Astrocyte (in vitro differentiated cells and primary cell): ENCODE measurements around the gene CCDC38. TPM values are rescaled to one million over a fixed set of nuclear protein-coding genes. Genes with fewer than 3 reads are reported as not detected.

Source experiments
- DNase-seq: peaks from one replicate; pipeline ENCODE4 v3.0.0-alpha.2; 2010; ENCODE audit warnings: low read depth
- FAIRE-seq: peaks from 2 replicates; lab custom pipeline; 2011; peaks lifted over from hg19 to GRCh38; lab: Jason Lieb, UNC
- H2AFZ ChIP-seq: 2 replicates; pipeline ENCODE4 v1.6.0; 2012; ENCODE audit warnings: low read depth, low read length, inconsistent platforms
- H3K27ac ChIP-seq: 2 replicates; pipeline ENCODE4 v1.5.1; 2011; ENCODE audit warnings: low read depth, low read length, inconsistent platforms
- H3K27me3 ChIP-seq: 2 replicates; pipeline ENCODE4 v1.6.0; 2011; ENCODE audit warnings: low read length, inconsistent platforms; ENCODE audit not compliant: insufficient read depth
- H3K36me3 ChIP-seq: 2 replicates; pipeline ENCODE4 v1.5.1; 2011; ENCODE audit warnings: low read length, inconsistent platforms; ENCODE audit not compliant: insufficient read depth
- H3K4me1 ChIP-seq: 2 replicates; pipeline ENCODE4 v1.5.1; 2011; ENCODE audit warnings: low read length, inconsistent platforms; ENCODE audit not compliant: insufficient read depth
- H3K4me2 ChIP-seq: 2 replicates; pipeline ENCODE4 v1.6.0; 2012; ENCODE audit warnings: low read length, inconsistent platforms
- H3K4me3 ChIP-seq: 2 replicates; pipeline ENCODE4 v1.5.1; 2011; ENCODE audit warnings: low read depth, mild to moderate bottlenecking, low read length, inconsistent platforms; ENCODE audit not compliant: insufficient read depth
- H3K79me2 ChIP-seq: 2 replicates; pipeline ENCODE4 v1.6.0; 2012; ENCODE audit warnings: mild to moderate bottlenecking, low read length, inconsistent platforms; ENCODE audit not compliant: insufficient read depth
- H3K9ac ChIP-seq: 2 replicates; pipeline ENCODE4 v1.6.0; 2012; ENCODE audit warnings: mild to moderate bottlenecking, low read length, inconsistent platforms
- H3K9me3 ChIP-seq: 2 replicates; pipeline ENCODE4 v1.5.1; 2012; ENCODE audit warnings: low read depth, mild to moderate bottlenecking, low read length, inconsistent platforms; ENCODE audit not compliant: insufficient read depth
- H4K20me1 ChIP-seq: 2 replicates; pipeline ENCODE4 v1.6.0; 2012; ENCODE audit warnings: low read length, inconsistent platforms; ENCODE audit not compliant: insufficient read depth
- H3K27ac Mint-ChIP-seq: one replicate; pipeline ENCODE4 v1.8.0; 2021; ENCODE audit warnings: mild to moderate bottlenecking, mixed read lengths; ENCODE audit not compliant: unreplicated experiment
- H3K27me3 Mint-ChIP-seq: one replicate; pipeline ENCODE4 v1.8.0; 2021; ENCODE audit warnings: low read depth, mixed read lengths; ENCODE audit not compliant: unreplicated experiment
- H3K36me3 Mint-ChIP-seq: one replicate; pipeline ENCODE4 v1.8.0; 2021; ENCODE audit warnings: low read depth, mixed read lengths; ENCODE audit not compliant: unreplicated experiment
- H3K4me1 Mint-ChIP-seq: one replicate; pipeline ENCODE4 v1.8.0; 2021; ENCODE audit warnings: low read depth, mixed read lengths; ENCODE audit not compliant: unreplicated experiment
- H3K4me3 Mint-ChIP-seq: one replicate; pipeline ENCODE4 v1.8.0; 2021; ENCODE audit warnings: mild to moderate bottlenecking, moderate library complexity, mixed read lengths; ENCODE audit not compliant: unreplicated experiment
- H3K9me3 Mint-ChIP-seq: one replicate; pipeline ENCODE4 v1.8.0; 2021; ENCODE audit warnings: mild to moderate bottlenecking, mixed read lengths; ENCODE audit not compliant: unreplicated experiment
- CTCF ChIP-seq: IDR thresholded peaks from 2 replicates; pipeline ENCODE4 v1.5.1; 2011; ENCODE audit warnings: low read depth, mild to moderate bottlenecking, inconsistent platforms, low read length, moderate library complexity; ENCODE audit not compliant: insufficient read depth
- EZH2 ChIP-seq: IDR thresholded peaks from 2 replicates; pipeline ENCODE4 v1.6.1; 2012; ENCODE audit warnings: mild to moderate bottlenecking, low read length, inconsistent platforms; ENCODE audit not compliant: insufficient read depth
- total RNA-seq: library from RNA; stranded (reverse); gene quantifications from 2 replicates; pipeline ENCODE4 v1.2.1, GENCODE V29; 2021

The CCDC38 gene
- total RNA-seq, 1 donor from 2014 or later: 0.07 TPM

- Histone ChIP-seq H3K79me2 (no peaks in the 10 kb centered on the region), H4K20me1 (no peaks in the 10 kb centered on the region), H3K4me1 (no peaks in the 10 kb centered on the region), H3K4me3 (no peak overlapping the region), H3K27ac (no peak overlapping the region), H2AFZ (no peak overlapping the region), H3K36me3 (no peaks in the 10 kb centered on the region), H3K27me3 (no peaks in the 10 kb centered on the region), H3K9me3 (no peaks in the 10 kb centered on the region), H3K9ac (no peak overlapping the region), H3K4me2 (no peak overlapping the region)
- Mint-ChIP-seq H3K27ac (no peak overlapping the region), H3K4me1 (no peaks in the 10 kb centered on the region), H3K36me3 (no peaks in the 10 kb centered on the region), H3K9me3 (no peaks in the 10 kb centered on the region), H3K27me3 (no peaks in the 10 kb centered on the region), H3K4me3 (no peak overlapping the region)
- FAIRE-seq: no peak
- DNase-seq: no peak
- TF ChIP-seq CTCF: no peak
- no peak for TF ChIP-seq EZH2
Observed at GRCh38 chr12:95896846-95897245, 45.6 kb downstream of the CCDC38 start.

GRCh38 chr12:95890958-95891357 is 51.5 kb downstream of the CCDC38 start:
- no peak overlapping the region for H3K27ac ChIP-seq
- no peak overlapping the region for H3K4me3 ChIP-seq
- Mint-ChIP-seq H3K27ac (no peak overlapping the region), H3K36me3 (no peaks in the 10 kb centered on the region), H3K27me3 (peaks cover 2% of the 10 kb centered on the region), H3K4me1 (no peaks in the 10 kb centered on the region), H3K4me3 (no peak overlapping the region), H3K9me3 (no peaks in the 10 kb centered on the region)
- H3K4me2 ChIP-seq: no peak overlapping the region
- H3K36me3 ChIP-seq: no peaks in the 10 kb centered on the region
- H3K79me2 ChIP-seq: no peaks in the 10 kb centered on the region
- no peaks in the 10 kb centered on the region for H4K20me1 ChIP-seq
- H3K9me3 ChIP-seq: no peaks in the 10 kb centered on the region
- no peak overlapping the region for H2AFZ ChIP-seq
- no peaks in the 10 kb centered on the region for H3K4me1 ChIP-seq
- TF ChIP-seq CTCF (no peak), EZH2 (no peak)
- H3K27me3 ChIP-seq: no peaks in the 10 kb centered on the region
- FAIRE-seq (no peak), DNase-seq (no peak)
- no peak overlapping the region for H3K9ac ChIP-seq

GRCh38 chr12:95887311-95887710 is 55.1 kb downstream of the CCDC38 start:
- DNase-seq (no peak), FAIRE-seq (no peak)
- Histone ChIP-seq H3K9me3 (peaks cover 3% of the 10 kb centered on the region), H3K27me3 (no peaks in the 10 kb centered on the region), H3K79me2 (no peaks in the 10 kb centered on the region), H4K20me1 (no peaks in the 10 kb centered on the region), H3K9ac (no peak overlapping the region), H3K4me2 (no peak overlapping the region), H3K4me3 (no peak overlapping the region), H3K27ac (no peak overlapping the region), H3K36me3 (no peaks in the 10 kb centered on the region), H2AFZ (no peak overlapping the region), H3K4me1 (peaks cover 3% of the 10 kb centered on the region)
- Mint-ChIP-seq H3K36me3 (peaks cover 2% of the 10 kb centered on the region), H3K27ac (no peak overlapping the region), H3K27me3 (peaks cover 2% of the 10 kb centered on the region), H3K9me3 (no peaks in the 10 kb centered on the region), H3K4me3 (no peak overlapping the region), H3K4me1 (no peaks in the 10 kb centered on the region)
- TF ChIP-seq CTCF (no peak), EZH2 (no peak)
